Measurements from ENCODE around the gene ERN1.

The ERN1 gene

DNA sequence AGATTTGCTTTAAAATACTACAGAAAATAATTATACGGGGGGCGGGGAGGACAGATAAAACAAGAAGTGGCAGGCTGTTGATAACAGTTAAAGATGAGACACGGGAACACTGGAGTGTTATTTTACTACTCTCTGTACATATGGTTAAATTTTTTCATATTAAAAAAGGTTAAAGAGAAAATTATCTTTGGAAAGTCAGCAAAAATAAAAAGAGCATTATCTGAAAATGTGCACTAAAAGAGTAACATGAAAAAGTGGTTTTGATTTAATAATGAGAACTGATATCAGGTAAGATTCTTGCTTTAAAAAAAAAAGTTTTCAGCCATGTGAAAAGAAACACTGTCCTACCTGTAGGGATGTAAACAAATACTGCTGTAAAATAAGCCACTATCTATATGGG lies 46.9 kb downstream of the ERN1 start:
- no peak for DNase-seq

GRCh38 chr17:64081802-64082799 lies 47.8 kb downstream of the ERN1 start:
- no peak for DNase-seq

- no peak for DNase-seq
These were observed 49.7 kb downstream of the ERN1 start for GRCh38 chr17:64080174-64080618.

DNA sequence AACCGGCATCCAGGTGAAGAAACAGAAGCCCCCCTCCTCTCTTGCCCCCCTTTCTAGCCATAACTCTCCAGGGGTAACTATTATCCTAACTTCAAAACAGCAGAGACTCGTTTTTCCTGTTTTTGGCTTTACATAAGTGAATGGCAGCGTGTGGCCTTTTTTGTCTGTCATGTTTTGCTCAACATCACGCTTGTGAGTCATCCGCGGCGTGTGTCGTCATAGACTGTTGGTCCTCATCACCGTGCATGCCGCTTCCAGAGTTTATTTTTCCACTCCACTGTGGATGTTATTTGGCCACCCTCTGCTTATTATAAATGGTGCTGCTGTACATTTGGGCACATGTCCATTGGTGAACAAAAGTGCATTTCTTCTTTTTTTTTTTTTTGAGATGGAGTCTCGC lies 52.6 kb downstream of the ERN1 start:
- DNase-seq = no peak

- no peak for DNase-seq
These were observed 54.0 kb downstream of the ERN1 start for GRCh38 chr17:64075913-64076312.

DNA sequence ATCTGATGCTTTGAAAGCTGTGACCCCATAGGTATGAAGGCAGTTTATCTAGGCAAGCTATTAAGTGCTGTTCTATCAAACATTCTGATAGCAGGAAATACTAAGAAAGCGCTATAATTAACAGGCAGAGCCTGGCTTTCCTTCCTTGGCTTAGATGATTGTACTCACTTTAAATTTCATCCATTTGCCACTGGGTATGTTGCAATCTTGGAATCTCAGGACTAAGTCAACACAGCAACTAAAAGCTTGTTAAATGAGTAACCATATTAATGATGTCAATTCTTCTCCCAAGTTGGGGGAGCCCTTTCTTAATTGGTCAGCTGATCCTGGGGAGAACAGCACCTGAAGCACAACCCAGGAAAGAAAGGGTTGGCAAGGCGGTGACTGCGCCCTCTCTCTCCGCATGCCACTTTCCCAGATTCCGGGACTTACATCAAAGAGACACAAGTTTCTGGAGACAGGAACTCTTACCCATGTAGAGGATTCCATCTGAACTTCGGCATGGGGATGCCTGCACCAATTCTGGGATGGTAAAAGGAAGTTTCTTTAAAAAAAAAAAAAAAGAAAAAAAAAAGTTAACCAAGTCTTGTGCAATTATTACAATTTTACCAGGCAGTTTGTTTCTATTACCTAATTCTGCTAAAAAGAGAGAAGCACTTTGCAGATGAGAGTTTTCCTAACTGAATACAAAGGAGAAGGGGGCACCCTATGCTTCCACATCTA lies 55.1 kb downstream of the ERN1 start:
- no peak for DNase-seq

DNA sequence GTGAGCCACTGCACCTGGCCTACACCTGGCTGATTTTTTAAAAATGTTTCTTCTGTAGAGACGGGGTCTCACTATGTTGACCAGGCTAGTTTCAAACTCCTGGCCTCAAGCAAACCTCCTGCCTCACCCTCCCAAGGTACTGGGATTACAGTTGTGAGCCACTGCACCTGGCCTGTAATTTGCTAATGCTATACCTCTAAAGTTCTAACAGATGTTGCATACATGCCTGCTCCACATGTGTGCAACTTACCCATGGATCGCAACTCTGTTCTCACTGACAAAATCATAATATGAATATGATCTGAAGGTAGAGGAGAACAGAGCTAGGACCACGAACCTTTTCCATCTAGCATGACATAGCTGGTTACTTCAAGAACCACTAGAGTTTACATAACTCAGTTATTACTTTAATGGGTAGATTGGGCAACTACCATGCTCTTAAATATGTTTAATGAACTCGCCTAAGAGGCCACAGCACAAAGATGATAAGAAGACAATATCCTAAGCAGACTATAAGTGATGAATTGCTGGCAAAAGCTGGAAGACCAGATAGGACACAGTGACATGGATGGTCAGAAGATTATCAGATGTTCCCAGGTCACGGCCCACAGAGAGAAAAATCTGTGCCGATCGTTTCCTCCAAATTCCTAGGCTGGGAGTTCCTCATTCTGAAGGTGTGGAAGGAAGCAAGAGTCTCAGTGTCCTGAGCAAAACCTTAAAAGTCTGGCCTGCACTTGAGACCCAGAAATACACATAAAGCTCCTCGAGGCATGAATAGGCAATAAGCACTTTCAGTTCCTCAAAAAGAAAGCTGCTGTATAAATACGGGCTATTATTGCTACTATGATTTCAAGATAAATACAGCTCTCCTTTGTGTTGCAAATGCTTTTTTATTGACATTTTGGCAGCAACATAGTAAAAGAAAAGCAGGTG lies 55.9 kb downstream of the ERN1 start:
- no peak for DNase-seq

DNA sequence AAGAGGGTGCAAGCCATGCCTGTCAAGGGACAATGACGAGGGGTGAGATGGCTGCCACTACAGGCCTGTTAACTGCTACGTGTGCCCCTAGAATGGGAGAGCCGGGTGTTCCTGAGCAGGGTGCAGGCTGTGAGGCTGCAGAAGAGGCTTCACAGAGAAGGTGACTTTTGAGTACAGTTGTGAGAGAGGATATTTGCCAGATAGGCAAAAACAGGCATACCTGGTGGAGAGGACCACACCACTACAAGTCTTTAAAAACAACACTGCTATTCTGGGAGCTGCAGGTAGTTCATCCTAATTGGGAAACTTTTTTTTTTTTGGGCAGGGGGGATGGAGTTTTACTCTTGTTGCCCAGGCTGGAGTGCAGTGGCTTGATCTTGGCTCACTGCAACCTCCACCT lies 58.8 kb downstream of the ERN1 start:
- no peak for DNase-seq

GRCh38 chr17:64070213-64070612 lies 59.7 kb downstream of the ERN1 start:
- no peak for DNase-seq

GRCh38 chr17:64069143-64069542 lies 60.8 kb downstream of the ERN1 start:
- DNase-seq = no peak

GRCh38 chr17:64067657-64068056 lies 62.3 kb downstream of the ERN1 start:
- no peak for DNase-seq

DNA sequence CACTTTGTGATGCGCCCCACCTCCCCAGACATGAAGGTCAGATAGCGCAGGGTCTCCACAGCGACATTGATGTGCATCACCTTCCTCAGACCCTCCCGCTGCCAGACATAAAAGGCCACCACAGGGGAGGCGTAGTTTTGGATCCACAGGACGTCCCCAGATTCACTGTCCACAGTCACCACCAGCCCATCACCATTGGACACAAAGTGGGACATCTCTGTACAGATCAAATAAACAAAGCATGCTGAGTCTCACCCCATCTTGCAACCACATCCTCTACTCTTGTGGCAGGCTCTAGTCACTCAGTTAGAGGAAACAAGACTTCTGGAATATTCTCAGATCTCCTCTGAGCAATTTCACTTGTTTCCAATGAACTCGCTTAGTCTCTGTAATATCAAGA lies 63.2 kb downstream of the ERN1 start:
- DNase-seq = no peak

GRCh38 chr17:64065161-64065560 lies 64.8 kb downstream of the ERN1 start:
- DNase-seq = no peak

- no peak for DNase-seq
These were observed 65.6 kb downstream of the ERN1 start for GRCh38 chr17:64064331-64064730.

DNA sequence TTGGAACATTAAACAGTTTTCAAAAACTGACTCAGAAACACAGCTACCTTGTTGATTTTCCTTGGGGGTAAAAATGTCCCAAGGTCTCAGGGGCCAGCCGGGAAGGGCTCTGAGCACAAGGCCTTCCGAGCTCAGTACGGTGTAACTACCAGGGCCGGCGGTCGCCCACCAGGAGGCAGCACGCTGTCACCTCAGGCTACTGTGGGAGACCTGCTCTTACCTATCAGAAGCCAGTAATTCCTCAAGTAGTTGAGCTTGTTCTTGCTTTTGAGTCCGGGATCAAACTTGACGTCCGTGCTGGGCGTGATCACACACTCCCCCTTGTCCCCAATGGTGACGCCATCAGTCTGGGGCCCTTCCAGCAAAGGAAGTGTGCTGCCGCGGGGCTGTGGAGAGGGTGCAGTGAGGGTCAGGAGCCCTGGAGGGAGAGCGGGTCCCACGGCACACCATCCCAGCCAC lies 66.1 kb downstream of the ERN1 start:
- peak; percentile 68 for DNase-seq

DNA sequence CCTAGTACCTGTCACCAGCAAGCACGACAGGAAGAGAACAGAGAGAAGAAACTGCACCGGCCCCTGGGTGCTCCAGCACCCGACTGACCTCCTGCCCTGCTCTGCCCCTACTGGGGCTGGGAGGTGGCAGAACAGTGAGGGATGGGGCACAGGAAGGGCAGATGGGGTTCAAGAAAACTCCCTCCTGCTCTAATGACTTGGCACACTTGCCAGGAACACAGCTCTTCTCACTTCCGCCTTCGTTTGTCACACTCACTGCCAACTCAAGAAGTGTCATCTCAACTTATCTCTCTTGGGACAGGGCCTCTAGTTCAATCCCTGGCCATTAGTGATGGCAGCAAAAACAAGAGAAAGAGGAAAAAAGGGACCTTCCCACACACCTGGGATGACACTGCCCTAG lies 66.9 kb downstream of the ERN1 start:
- DNase-seq = no peak

DNA sequence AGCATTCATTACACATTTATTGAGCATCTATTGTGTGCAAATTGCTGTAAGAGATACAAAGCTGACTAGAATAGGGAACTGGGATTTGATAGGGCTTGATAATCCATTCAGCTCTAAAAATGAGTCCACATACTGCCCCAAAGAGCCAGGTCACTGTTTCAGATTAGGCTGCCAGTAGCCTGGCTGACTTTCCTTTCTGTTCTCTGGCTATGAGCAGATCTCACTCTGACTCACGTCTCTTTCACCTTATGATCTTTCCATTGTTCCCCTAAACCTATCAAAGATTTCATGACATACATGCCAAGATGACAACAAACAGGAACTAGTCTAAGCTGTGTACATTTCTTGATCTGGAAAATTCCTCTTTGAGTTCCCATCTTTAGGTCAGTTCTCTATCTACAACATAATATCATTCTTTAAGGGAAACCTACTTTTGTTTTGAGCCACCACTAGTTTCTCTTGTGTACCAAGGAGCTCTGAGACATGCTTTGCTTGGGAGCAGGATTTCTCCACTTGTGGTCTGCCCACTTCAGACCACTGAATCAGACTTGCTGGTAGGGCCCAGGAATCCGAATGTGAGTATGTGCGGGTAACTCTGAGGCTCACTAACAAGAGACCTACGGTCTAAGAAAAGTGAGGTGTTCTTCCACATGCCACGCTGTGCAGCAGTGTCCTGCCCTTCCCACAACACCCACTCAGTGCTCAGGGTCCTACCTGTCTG lies 68.6 kb downstream of the ERN1 start:
- DNase-seq = peak; percentile 59

GRCh38 chr17:64060331-64060730 lies 69.6 kb downstream of the ERN1 start:
- DNase-seq = no peak

- no peak for DNase-seq
These were observed 70.2 kb downstream of the ERN1 start for GRCh38 chr17:64059756-64060155.

DNA sequence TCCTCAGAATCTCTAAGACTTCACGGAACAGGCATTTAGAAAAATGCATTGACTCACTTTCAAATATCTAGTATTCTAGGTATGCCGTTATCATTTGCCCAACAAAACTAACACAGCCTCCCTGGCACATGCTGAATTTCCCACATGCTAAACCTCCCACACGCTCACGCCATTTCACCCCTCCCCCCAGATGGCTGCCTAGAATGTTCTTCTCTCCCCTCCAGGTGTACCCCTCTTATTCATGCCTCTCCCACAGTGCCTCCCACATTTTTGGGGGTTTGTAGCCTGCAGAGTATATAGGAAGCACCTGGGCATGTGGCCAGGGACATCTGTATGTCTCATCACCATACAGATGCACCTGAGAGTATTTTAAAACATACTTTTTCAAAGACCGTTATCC lies 71.3 kb downstream of the ERN1 start:
- DNase-seq = peak; percentile 42

DNA sequence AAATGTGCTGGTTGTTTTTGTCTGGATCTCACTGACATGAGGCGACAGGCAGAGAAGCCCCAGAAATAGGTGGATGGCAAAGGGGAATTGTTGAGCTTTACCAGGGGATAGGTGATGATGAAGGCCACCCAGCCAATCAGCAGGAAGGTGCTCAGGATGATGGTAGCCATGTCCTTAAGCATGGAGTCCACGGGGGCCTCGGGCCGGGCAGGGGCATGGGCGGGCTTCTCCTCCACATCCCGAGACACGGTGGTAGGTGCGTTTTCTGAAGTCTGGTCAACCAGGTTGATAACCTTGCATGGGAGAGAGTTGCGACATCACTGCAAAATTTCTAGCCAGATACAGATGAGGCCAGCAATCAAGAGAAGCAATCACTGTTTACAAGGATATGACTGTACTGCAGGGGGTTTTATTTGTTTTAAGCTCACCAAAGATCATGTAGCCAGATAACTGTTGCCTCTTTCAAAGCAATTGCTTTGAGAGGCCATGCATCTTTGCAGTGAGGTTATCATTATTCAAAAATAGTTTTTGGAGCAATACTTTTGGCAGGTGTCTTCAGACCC lies 72.2 kb downstream of the ERN1 start:
- no peak for DNase-seq
